IgD-negative memory B cell (primary cell): Measurements from ENCODE around the gene ATP13A4. TPM values are rescaled to one million over a fixed set of nuclear protein-coding genes. Genes with fewer than 3 reads are reported as not detected.
"Not testable (repeated sequence)": the region's sequence is repeated elsewhere in the genome, so short reads cannot be mapped to it uniquely, and the experiment has no call there.

Experiments
- H3K27ac Mint-ChIP-seq, 3 donors: one replicate each; pipeline ENCODE4 v1.8.0; 2020 to 2022; ENCODE audit warnings: mild to moderate bottlenecking in 3 of 3, mixed read lengths in 3 of 3, moderate library complexity in 1 of 3
- H3K27me3 Mint-ChIP-seq: one replicate; pipeline ENCODE4 v1.8.0; 2021; ENCODE audit warnings: mixed read lengths
- H3K36me3 Mint-ChIP-seq: one replicate; pipeline ENCODE4 v1.8.0; 2020; ENCODE audit warnings: mild to moderate bottlenecking, mixed read lengths
- H3K4me1 Mint-ChIP-seq, 3 donors: one replicate each; pipeline ENCODE4 v1.8.0; 2020 to 2022; ENCODE audit warnings: mixed read lengths in 3 of 3, mild to moderate bottlenecking in 1 of 3
- H3K4me3 Mint-ChIP-seq, 4 donors: one replicate each; pipeline ENCODE4 v1.8.0; 2020 to 2022; ENCODE audit warnings: mild to moderate bottlenecking in 4 of 4, mixed read lengths in 4 of 4, moderate library complexity in 3 of 4
- H3K9me3 Mint-ChIP-seq, 3 donors: one replicate each; pipeline ENCODE4 v1.8.0; 2020 to 2021; ENCODE audit warnings: mixed read lengths in 3 of 3, mild to moderate bottlenecking in 1 of 3
- polyA plus RNA-seq: library from polyadenylated mRNA; unstranded; fragments of 300-500 nt; fragmentation: Illumina TruSeq; gene quantifications from one replicate; pipeline ENCODE4 v1.2.3, GENCODE V29; 2021

The ATP13A4 gene
- polyA plus RNA-seq, 1 donor from 2014 or later = 0.85 TPM

DNA sequence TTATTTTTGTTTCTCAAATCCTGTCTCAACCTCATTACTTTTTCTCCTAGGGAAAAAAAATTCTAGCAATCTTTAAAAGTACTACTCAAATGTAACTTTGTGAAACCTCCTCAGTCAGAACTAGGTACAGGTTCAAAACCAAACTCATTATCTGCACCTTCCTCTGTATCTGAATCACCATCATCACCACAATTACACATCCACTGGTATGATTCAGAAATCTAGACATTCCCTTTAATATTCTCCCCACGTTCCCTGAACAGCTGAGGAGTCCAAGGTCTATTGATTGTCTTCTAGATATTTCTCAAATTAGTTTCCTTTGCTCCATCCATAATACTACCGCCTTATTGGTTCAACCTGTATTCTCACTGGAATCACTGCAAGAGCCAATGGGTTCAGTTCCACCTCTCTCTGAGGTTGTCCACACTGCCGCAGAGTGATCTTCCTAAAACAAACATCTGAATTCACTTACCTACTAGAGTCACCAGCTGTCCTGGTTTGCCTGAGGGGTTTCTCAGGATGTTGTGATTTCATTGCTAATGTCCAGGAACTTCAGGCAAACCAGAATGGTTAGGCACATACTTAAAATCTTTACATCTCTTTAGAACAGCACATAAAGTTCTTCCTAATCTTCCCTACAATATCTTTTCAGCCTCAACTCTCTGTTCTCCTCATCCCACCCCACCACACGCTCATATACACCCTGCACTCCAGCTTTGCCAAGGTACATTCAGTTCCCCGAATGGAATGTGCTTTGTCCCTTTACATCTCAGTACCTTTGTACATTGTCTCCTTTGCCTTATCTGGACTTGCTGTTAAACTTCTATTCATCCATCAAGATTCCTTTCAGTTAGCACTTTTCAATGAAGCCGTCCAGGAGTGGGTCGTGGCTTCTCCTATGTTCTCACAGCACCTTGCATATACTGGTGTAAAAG is 24.2 kb downstream of the ATP13A4 start:
- H3K36me3 Mint-ChIP-seq = peaks cover 2% of the 10 kb centered on the region
- H3K4me3 Mint-ChIP-seq = no peak overlapping the region
- H3K27me3 Mint-ChIP-seq = peaks cover 6% of the 10 kb centered on the region
- no peaks in the 10 kb centered on the region for H3K4me1 Mint-ChIP-seq
- no peak overlapping the region for H3K27ac Mint-ChIP-seq
- peaks cover 0 to 4% (median 0%) of the 10 kb centered on the region in 3 donors for H3K9me3 Mint-ChIP-seq

DNA sequence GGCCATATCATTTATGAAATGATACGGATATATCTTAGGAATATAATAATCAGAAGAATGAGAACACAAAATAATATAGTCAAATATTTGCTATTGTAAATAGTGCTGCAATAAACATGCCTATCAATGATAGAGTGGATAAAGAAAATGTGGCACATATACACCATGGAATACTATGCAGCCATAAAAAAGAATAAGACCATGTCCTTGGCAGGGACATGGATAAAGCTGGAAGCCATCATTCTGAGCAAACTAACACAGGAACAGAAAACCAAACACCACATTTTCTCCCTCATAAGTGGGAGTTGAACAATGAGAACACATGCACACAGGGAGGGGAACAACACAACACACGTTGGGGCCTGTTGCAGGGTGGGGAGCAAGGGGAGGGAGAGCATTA is 28.6 kb downstream of the ATP13A4 start:
- H3K9me3 Mint-ChIP-seq, H3K27me3 Mint-ChIP-seq, H3K4me1 Mint-ChIP-seq, H3K27ac Mint-ChIP-seq, H3K36me3 Mint-ChIP-seq, H3K4me3 Mint-ChIP-seq: not testable (repeated sequence)

DNA sequence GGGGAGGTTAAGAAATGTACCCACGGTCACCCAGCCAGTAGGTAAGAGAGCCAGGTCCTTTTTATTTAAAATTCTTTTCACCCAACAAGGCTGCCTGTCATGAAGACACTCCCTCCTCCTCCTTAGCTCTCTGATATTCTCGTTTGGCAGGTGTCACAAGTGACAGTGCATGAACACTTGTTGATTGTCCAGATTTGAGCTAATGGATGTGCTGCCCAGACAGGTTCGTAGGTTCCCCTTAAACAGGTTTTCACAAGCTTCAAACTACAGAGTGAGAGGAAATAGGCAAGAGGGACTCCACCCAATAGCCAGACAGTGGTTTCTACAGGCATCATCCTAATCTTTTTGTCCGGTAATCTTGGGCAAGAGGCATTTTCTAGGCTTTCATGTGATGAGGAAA is 32.2 kb downstream of the ATP13A4 start:
- no peaks in the 10 kb centered on the region for H3K36me3 Mint-ChIP-seq
- H3K4me1 Mint-ChIP-seq = no peaks in the 10 kb centered on the region
- H3K27me3 Mint-ChIP-seq = peaks cover 8% of the 10 kb centered on the region
- peaks cover 0 to 4% (median 2%) of the 10 kb centered on the region in 3 donors for H3K9me3 Mint-ChIP-seq
- no peak overlapping the region for H3K27ac Mint-ChIP-seq
- H3K4me3 Mint-ChIP-seq = no peak overlapping the region

DNA sequence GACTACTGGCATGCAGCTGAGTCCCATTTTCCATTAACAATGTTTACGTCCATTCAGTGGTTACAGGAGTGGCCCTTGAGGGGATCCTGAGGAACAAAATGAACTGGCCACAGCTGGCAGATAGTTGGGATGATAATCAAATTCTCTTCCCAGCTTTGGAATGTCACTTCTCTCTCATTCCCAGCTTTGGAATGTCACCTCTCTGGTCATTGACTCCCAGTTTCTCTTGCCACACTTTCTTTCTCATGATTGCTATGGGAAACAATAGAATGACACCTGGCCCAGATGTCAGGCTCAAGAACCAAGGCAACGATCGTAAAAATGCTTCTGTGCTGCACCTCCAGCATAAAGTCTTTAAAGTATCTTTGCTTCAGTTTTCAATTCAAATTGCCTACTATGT is 34.0 kb downstream of the ATP13A4 start:
- no peak overlapping the region for H3K4me3 Mint-ChIP-seq
- H3K36me3 Mint-ChIP-seq = no peaks in the 10 kb centered on the region
- H3K9me3 Mint-ChIP-seq = peaks cover 0 to 4% (median 0%) of the 10 kb centered on the region in 3 donors
- H3K27me3 Mint-ChIP-seq = peaks cover 6% of the 10 kb centered on the region
- no peak overlapping the region for H3K27ac Mint-ChIP-seq
- no peaks in the 10 kb centered on the region for H3K4me1 Mint-ChIP-seq

DNA sequence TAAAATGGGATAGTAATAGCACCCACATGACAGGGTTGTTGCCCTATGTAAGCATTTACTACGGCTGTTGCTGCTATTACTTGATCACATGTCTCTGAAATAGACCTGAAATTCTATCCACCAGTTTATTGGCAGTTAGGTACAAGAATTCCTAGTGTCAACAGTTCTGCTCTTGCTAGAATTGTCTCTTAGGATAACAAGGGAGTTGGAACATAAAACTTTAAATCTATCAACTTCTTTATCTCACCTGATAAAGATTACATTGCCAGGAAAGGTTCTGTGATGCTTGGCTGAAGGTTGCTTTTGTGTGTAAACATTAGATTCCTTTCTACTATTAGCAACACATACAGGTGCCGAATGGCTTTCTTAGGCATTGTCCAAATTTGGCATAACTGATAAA is 38.7 kb downstream of the ATP13A4 start:
- Mint-ChIP-seq H3K4me1 (no peaks in the 10 kb centered on the region), H3K9me3 (peaks cover 0 to 8% (median 0%) of the 10 kb centered on the region in 3 donors), H3K27me3 (peaks cover 5% of the 10 kb centered on the region), H3K27ac (no peak overlapping the region), H3K4me3 (no peak overlapping the region), H3K36me3 (peaks cover 9% of the 10 kb centered on the region)

DNA sequence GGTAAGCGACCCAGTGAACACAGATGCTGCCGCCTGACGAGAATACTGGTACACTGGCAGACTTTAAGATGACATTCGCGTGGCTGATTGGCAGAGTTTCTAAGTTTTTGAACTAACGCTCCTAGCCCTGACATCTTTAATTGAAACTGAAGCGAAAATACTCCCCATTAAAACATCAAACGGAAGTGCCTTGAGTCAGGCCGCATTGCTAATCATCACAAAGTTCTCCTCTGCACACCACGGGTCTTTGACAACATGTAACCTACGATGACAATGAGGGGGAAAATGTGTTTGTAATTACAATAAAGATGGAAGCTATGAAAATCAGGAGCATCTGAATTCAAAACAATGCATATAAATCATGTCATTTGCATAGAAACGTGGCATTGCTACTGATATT is 44.5 kb downstream of the ATP13A4 start:
- Mint-ChIP-seq H3K4me3 (no peak overlapping the region), H3K27me3 (no peaks in the 10 kb centered on the region), H3K9me3 (peaks cover 0 to 4% (median 2%) of the 10 kb centered on the region in 3 donors), H3K27ac (no peak overlapping the region), H3K36me3 (peaks cover 12% of the 10 kb centered on the region), H3K4me1 (no peaks in the 10 kb centered on the region)

DNA sequence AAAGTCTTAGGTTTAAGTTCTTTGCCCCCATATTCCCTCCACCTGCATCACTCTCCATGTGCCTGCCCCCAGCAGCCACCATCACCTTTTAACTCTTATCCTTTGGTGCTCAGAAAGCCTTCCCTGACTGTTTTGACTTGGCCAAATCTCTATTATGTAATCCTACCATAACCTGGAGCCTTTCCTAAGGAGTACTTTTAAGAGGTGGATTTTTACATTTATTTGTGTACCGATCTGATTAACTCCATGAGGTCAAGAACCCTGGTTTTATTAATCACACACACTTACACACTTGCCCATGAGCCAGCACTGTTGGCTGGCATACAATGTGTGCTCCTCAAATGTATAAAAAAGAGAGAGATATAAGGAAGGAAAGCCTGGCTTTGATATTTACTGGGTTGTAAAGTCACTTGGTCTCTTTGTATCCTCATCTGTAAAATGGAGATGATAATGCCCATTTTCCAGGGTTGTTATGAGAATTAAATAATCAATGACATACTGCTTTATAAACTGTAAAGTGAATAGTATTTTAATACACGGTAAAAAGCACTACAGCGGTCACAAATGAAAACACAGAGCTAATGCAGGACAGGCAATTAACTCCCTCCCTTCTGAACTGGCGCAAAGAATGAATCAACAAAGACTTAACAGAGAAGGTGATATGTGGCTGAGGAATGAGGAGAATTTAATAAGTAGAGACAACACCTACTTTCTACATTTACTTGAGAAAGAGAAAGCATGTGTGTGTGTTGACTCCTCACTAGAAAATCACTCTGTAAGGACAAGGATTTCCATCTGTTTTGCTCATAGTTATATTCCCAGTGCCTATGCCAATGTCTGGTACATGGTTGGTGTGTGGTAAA is 45.4 kb downstream of the ATP13A4 start:
- H3K36me3 Mint-ChIP-seq = peaks cover 12% of the 10 kb centered on the region
- H3K9me3 Mint-ChIP-seq = peaks cover 0 to 4% (median 2%) of the 10 kb centered on the region in 3 donors
- H3K4me1 Mint-ChIP-seq = no peaks in the 10 kb centered on the region
- no peaks in the 10 kb centered on the region for H3K27me3 Mint-ChIP-seq
- no peak overlapping the region for H3K27ac Mint-ChIP-seq
- no peak overlapping the region for H3K4me3 Mint-ChIP-seq

DNA sequence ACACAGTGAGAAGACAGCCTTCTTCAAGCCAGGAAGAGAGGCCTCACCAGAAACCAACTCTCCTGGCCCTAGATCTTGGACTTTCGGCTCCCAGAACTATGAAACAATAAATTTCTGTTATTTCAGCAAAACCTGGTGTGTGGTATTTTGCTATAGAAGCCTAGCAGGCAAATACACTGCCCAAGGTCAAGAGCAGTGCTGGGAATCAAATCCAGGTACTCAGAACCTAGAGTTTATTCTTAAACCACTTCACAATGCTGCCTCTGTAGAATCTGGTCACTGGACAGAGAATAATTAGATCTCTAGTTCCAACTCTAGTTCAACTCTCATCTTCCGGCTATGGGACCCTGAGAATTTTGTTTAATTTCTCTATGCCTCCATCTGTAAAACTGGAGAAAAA is 46.6 kb downstream of the ATP13A4 start:
- peaks cover 7% of the 10 kb centered on the region for H3K36me3 Mint-ChIP-seq
- no peaks in the 10 kb centered on the region for H3K27me3 Mint-ChIP-seq
- no peaks in the 10 kb centered on the region for H3K4me1 Mint-ChIP-seq
- H3K9me3 Mint-ChIP-seq = peaks cover 0 to 2% (median 2%) of the 10 kb centered on the region in 3 donors
- H3K27ac Mint-ChIP-seq = no peak overlapping the region
- H3K4me3 Mint-ChIP-seq = no peak overlapping the region

DNA sequence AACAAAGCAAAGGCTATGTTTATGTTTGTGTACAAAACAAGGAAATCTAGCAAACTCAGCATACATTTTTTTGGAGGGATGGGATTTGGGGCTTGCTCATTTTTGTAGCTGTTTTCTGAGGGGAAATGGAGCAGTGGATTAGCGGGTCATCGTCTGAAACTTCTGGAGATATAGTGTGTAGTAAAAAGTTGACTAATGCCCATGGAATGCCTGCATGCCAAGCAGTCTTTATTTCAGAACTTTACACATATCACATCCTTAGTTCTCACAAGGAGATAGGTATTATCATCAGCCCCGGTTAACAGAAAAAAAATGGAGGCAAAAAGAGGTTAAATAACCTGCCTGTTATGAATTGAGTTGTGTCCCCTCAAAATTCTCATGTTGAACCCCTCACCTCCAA is 47.1 kb downstream of the ATP13A4 start:
- Mint-ChIP-seq H3K27me3 (no peaks in the 10 kb centered on the region), H3K4me1 (no peaks in the 10 kb centered on the region), H3K9me3 (peaks cover 0 to 2% (median 2%) of the 10 kb centered on the region in 3 donors), H3K36me3 (peaks cover 10% of the 10 kb centered on the region), H3K27ac (no peak overlapping the region), H3K4me3 (no peak overlapping the region)

DNA sequence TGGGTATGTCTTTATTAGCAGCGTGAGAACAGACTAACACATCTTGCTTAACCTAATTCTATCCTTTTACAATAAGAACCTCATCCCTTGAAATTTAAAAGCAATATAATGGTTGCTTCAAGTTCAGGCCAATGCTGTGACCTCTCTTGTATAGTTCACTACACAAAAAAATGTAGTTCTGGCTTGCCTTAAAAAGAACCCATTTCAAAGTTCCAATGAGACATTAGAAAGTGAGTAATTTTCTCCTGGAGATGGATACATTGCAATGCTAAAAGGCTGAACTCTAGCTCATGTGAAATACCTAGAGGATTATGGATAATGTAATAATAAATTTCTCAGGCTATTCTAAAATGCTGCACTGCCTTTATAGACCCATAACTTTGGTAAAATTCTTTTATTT is 47.8 kb downstream of the ATP13A4 start:
- H3K4me3 Mint-ChIP-seq = no peak overlapping the region
- H3K36me3 Mint-ChIP-seq = peaks cover 8% of the 10 kb centered on the region
- no peaks in the 10 kb centered on the region for H3K4me1 Mint-ChIP-seq
- H3K27me3 Mint-ChIP-seq = no peaks in the 10 kb centered on the region
- no peak overlapping the region for H3K27ac Mint-ChIP-seq
- H3K9me3 Mint-ChIP-seq = peaks cover 0 to 2% (median 2%) of the 10 kb centered on the region in 3 donors

DNA sequence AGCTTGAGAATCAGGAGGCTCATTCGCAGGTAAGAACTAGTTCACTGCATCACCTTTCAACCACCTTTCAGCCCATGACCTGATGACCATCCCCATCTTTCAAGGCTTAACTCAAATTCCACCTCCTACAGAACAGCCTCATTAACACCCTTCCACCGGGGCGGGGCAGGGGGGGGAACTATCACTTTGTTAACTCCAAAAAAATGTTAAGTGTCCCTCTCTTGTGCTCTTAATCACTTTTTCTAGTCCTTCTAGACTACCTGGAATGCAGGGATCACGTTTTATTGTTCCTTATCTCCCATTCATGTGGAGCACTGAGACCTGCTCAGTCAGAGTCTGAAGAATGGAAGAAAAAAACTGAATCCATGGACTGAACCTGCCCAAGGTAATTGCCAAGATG is 51.8 kb downstream of the ATP13A4 start:
- no peak overlapping the region for H3K4me3 Mint-ChIP-seq
- peaks cover 0 to 2% (median 0%) of the 10 kb centered on the region in 3 donors for H3K4me1 Mint-ChIP-seq
- peaks cover 0 to 2% (median 0%) of the 10 kb centered on the region in 3 donors for H3K9me3 Mint-ChIP-seq
- H3K36me3 Mint-ChIP-seq = peaks cover 2% of the 10 kb centered on the region
- H3K27ac Mint-ChIP-seq = no peak overlapping the region
- H3K27me3 Mint-ChIP-seq = peaks cover 2% of the 10 kb centered on the region

DNA sequence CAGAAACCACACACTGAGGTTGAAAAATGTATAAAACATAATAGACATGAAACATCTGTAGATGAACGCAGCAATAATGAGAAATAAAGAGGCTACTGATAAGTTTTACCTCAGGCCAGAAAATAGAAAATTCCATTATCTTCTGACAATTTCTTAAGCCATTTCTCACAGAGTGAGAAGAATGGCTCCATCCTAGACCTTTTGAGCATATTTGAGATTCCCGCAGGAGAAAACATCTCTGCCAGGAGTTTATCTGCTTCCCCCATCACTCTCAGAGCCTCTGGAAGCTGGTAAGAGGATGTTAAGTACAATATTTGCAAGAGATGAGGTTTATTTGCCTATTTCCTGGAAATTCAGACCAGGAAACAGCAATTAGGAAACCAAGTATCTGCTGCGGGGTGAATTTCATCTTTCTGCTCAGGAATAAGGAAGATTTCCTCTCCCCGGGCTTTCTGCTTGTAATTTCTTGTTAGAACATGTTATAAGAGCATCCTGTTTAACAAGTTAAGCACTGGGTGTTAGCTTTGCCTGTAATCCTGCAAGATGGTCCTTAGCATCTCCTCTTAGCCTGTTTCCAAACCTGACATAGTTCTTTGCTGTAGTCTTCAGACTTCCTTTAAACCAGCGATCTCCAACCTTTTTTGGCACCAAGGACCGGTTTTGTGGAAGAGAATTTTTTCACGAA is 54.8 kb downstream of the ATP13A4 start:
- no peak overlapping the region for H3K4me3 Mint-ChIP-seq
- no peak overlapping the region for H3K27ac Mint-ChIP-seq
- H3K36me3 Mint-ChIP-seq = peaks cover 2% of the 10 kb centered on the region
- no peaks in the 10 kb centered on the region for H3K9me3 Mint-ChIP-seq
- H3K4me1 Mint-ChIP-seq = peaks cover 0 to 4% (median 0%) of the 10 kb centered on the region in 3 donors
- peaks cover 2% of the 10 kb centered on the region for H3K27me3 Mint-ChIP-seq

DNA sequence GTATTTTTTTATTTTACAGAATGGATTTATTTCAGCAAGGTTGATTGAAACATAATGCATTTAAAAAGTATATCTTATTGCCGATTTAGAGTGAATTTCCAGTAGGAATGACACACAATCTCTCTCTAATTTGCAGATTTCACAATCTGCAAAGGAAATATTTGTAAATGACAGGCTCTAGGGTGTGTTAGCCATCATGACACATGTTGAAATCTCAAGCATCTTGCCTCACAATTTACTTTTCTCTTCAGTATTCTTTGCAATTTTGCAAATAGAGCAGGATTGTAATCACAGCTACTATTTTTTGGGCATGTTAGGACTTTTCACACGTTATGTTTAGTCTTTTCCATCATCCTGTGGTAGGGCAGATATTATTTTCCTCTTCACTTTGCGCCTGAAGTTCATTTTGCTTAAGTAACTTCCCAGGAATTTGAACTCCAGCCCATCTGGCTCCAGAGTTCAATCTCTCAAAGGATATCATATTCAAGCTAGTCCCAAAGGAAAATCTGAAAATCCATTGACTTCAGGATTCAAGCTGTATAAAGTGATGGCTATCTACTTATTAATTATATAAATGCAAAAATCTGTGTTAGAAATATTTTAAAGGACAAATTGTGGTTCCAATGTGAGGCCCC is 55.4 kb downstream of the ATP13A4 start:
- H3K27ac Mint-ChIP-seq = no peak overlapping the region
- H3K4me3 Mint-ChIP-seq = no peak overlapping the region
- peaks cover 2% of the 10 kb centered on the region for H3K27me3 Mint-ChIP-seq
- peaks cover 2% of the 10 kb centered on the region for H3K36me3 Mint-ChIP-seq
- H3K4me1 Mint-ChIP-seq = peaks cover 0 to 4% (median 0%) of the 10 kb centered on the region in 3 donors
- H3K9me3 Mint-ChIP-seq = no peaks in the 10 kb centered on the region

DNA sequence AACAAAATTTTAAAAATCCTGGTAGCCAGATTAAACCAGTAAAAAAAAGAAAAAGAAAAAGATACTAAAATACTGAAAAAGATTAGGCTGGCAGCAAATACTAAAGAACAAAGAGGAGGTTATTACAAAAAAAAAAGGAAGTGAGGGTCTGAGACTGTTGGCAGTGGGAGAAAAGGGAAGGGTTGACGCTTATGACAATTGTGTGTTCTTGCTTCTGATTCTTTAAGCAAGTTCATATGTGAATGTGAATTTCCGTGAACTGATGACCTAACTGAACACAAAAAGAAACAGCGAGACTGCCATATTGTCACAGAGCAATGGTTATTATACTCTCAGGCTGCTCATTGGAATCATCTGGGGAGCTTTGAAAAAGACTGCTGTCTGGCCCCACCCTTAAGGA is 56.5 kb downstream of the ATP13A4 start:
- H3K27ac Mint-ChIP-seq = no peak overlapping the region
- peaks cover 2% of the 10 kb centered on the region for H3K36me3 Mint-ChIP-seq
- H3K27me3 Mint-ChIP-seq = peaks cover 2% of the 10 kb centered on the region
- peaks cover 0 to 4% (median 0%) of the 10 kb centered on the region in 3 donors for H3K4me1 Mint-ChIP-seq
- H3K9me3 Mint-ChIP-seq = no peaks in the 10 kb centered on the region
- no peak overlapping the region for H3K4me3 Mint-ChIP-seq
